Lower leg skin (tissue), 3 donors: Measurements from ENCODE around the gene ARPC4.

Source experiments
- CTCF ChIP-seq, 3 donors: fragments of 450-650 bp; IDR thresholded peaks; one replicate each; pipeline ENCODE4 v1.5.1; 2016; ENCODE audit warnings: antibody characterized with exemption in 3 of 3, mild to moderate bottlenecking in 3 of 3, moderate library complexity in 2 of 3
- POLR2A ChIP-seq, 2 donors: fragments of 450-650 bp; IDR thresholded peaks; one replicate each; pipeline ENCODE4 v1.6.1; 2016 to 2017; ENCODE audit warnings: antibody characterized with exemption in 2 of 2, mild to moderate bottlenecking in 1 of 2, moderate library complexity in 1 of 2

GRCh38 chr3:9855594-9855993 lies 62.7 kb downstream of the ARPC4 start:
- TF ChIP-seq CTCF (IDR thresholded peaks at IDR 0.05) (no peak), POLR2A (IDR thresholded peaks at IDR 0.05) (no peak)
